HuH-7.5 (cell line): Measurements from ENCODE around the gene ZNF521.

ENCODE experiments used
- DNase-seq: peaks from one replicate; pipeline ENCODE4 v3.0.0; 2011; ENCODE audit warnings: low spot score

The ZNF521 gene

DNA sequence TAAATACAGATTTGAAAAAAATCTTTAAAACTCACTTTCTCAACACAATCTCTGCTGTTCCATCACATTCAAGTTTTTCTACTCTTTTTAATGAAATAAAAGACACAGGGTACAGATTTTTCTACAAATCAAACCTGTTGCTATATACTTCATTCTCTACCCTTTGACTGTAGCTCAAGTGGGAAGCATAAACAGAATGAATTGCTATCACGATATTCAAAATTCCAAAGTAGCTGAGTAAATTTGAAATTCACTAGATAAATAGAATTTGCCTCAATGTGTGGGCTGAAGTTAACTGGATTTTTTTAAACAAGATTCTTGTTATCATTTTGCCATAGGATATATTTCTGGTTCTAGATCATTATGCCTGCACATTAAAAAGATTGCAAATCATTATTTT, 185.9 kb downstream of the ZNF521 start:
- no peak for DNase-seq

DNA sequence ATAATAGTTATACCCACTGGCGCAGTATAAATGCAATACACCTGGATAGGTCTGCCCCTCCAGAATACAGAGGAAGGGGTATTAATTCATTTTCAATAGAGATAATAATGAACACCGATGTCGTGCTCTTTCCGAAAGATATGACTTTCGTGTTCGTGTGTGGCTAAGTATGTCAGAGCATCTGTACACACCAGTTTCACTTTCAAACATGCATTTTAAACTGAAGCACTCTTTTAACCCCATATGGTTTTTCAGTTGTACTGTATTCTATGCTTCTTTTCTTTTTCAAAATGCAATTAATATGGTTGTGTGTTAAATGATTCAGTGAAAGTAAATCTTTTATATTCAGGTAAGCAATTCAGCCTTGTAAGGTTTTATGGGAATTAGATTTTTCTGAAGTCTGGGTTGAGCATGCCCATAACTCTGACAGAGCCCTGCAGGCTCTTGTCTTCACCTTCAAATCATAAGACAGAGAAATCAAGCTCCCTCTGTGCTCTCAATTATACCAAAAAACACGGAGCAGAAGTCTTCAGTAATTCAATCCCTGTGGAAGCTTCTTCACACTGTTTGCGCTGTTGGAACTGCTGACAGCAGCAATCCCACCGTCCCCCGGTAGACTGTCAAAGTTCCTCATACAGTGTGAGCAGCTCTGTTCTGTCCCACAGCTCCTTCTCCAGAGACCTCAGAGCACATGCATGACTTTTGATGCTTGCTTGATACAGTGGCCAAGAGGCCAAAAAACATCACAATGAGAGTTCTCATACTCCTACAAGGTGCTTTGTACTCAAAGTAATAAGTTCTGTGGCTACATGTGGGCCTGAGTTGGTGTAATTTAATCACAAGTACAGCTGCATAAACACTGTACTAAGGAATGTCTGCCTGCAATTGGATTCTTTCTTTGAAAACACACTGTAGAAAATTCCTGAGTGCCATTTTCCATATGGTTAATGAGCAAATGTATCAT, 186.8 kb downstream of the ZNF521 start:
- no peak for DNase-seq

DNA sequence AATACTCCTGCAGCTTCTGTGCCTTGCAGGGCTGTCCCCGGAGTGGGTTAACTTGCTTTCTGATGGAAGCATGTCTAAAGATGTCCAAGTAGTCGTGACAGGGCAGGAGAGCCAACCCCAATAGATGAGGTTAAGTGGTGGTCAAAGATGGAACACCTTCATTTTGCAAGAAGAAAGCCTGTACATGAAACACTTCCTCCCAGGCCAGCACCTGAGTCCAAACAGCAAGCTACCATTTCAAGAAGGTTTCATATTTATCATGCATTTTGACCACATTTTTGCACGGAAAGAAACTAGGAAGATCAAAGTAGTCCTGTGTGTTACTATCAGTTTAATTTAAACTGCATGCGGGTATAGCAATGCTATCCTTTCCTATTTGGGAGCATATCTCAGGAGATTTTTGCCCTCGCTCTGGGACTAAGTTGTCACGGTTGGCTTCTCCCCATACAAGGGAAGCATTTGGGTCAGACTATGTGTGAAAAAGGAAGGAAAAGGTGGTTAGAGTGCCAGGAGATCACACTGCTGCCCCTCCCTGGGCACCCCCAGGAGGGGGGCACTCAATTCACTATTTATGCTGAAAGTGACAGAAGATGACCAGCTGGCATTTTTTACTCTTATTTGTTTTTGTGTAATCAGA, 187.6 kb downstream of the ZNF521 start:
- DNase-seq: no peak

DNA sequence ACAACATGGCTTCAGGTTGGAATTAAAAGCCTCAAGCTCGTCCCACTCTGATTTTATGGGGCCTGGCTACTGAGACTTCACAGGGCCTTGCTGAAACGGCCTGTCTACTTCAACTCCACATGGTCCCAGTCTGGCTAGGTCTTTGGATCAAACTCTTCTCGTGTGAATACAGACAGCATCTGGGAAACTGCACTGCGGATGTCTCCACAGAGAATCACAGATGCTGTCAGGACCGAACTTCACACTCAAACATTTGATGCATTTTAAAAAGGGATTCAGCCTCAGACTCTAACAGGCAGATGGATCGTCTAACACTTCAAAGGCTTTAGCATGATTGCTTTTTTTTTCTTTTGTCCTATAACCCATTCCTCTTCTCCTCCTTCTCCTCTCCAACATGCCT, 198.5 kb downstream of the ZNF521 start:
- no peak for DNase-seq

DNA sequence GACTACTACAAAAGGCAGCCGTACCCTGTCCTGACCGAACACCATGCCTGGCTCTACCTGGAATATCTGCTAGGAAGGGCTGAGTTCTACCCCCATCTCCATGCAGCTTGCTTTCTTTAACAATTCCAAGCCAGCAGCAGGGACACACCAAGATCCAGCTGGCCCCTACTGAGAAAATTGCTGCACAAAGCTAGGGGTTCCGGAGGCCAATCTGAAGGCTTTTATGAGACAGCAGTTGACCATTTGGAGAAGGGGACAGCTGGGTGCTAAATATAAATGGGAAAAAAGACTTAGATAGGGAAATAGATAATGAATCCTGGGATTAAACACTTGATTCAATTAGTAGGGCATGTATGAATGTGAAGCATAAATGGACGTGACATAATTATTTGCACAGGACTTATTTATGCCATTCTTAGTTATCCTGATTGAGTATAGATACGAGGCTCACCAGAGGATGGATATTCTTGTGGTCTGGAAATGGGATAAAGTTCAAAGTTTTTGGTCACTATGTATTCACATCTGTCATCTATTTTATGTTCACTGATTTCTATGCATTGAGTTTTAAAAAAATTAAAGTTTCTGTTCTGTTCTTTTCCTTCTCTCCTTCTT, 204.0 kb downstream of the ZNF521 start:
- no peak for DNase-seq

DNA sequence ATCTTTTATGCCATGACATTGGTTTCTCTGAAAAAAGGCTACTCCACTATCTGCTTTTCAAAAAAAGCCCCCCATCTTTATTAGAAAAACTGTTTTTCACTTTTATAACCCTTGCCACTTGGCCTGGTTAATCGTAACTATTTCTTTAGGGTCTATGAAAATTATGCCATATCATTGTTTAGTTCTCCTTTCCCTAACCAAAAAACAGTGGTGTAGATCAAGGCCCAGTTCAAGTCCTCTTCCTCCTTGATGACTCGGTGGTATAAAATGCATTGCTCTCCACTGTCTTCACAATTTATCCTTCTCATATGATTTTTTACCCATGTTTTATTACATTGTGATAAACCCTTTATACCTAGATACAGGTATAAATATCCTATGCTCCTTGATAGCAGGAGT, 205.5 kb downstream of the ZNF521 start:
- no peak for DNase-seq

DNA sequence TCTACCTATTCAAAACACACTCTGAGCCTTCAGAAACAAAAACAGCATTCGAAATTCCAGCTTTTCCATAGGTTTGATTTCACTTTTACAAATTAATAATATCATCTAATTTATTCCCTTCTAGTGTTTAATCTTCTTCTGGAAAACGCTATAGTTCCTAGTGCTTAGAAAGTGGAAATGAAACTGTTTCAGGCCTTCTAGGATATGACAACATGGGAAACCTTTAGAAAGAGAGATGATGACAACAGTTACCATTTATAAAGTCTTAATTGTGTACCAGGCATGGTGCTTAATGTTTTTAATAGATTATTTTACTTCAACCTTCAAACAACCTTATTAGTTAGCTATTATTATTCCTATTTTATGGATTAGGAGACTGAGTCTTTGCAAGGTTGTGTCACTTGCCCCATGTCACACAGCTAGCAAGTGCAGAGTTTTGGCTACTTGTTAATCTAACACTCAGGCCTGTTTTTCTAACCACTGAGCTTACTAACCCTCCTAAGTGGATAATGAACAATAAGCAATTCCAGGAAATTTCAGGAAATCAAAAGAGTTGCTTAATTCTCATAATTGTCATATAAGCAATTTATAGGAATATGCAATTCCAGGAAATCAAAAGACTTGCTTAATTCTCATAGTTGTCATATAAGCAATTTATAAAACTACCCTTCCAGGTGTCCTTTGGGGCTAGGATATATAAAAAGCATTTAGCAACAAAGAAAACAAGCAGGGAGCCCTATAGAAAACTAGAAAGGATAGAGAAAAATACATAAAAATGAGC, 206.0 kb downstream of the ZNF521 start:
- DNase-seq: no peak

DNA sequence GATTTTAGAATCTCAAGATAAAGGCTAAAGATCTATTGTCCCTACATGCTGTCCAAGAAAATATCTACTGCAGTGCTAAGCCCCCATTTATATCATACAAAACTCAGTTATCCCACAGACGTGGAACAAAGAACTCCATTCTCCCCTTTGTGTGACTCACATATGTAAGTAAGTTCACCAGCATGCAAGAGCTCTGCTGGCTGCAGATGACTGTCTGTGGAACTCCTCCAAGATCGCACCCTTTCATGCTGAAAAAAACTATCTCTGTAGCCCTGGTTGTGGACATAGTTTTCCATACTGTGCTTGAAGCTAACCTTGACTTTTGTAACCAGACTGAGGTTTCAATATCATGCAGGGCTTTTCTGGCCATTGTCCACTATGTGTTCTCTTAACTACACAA, 207.1 kb downstream of the ZNF521 start:
- no peak for DNase-seq

DNA sequence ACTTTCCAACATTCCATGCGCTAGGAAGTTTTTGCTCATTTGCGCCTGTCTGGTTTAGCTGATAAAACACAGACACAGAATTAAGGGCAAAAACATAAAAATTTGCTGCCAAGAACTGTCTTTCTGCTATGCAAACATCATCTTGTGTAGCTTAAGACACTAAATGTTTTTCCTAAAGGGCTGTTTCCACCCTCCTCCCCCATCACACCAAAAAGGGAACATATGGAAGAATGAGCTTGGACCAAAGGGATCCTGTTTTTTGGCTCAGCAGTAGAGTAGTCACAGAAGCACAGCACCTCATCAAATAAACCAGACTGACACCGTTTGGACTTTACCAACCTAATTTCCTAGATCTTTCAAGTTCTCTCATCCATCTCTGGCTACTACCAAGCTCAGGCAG, 210.1 kb downstream of the ZNF521 start:
- DNase-seq: no peak

DNA sequence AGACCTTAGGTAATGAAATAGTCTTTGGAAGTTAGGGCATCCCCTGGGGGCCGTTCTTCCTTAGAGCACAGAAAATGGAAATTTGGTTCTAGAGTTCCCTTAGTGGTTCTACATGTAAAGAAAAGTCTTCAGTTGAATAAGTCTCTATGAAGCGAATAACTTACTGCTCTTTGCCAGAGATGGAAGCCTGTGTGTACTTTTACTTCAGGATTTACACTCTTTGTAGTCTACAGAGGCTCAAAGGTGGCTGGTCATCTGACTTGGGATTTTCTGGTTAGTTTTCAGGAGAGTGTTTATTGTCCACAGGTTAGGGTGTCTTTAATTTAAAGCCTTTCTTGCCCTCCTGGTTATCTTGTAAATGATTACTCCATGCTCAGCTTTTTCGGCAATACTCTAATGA, 210.6 kb downstream of the ZNF521 start:
- no peak for DNase-seq

DNA sequence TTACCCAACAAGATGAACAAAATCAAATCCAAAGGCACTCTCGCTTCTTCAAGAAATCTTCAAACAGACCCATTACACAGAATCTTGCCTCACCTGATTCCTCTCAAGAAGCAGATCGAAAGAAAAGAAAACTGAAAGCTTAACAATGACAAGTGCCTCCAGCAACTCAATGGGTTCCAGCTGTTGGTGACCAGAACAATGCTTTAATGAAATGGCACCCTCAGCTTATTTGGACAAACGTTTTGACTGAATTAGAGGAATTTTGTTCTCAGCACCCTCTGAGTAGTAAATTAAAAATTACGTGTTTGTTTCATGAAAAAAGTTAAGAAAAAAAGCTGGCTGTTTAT, 211.0 kb downstream of the ZNF521 start:
- no peak for DNase-seq

DNA sequence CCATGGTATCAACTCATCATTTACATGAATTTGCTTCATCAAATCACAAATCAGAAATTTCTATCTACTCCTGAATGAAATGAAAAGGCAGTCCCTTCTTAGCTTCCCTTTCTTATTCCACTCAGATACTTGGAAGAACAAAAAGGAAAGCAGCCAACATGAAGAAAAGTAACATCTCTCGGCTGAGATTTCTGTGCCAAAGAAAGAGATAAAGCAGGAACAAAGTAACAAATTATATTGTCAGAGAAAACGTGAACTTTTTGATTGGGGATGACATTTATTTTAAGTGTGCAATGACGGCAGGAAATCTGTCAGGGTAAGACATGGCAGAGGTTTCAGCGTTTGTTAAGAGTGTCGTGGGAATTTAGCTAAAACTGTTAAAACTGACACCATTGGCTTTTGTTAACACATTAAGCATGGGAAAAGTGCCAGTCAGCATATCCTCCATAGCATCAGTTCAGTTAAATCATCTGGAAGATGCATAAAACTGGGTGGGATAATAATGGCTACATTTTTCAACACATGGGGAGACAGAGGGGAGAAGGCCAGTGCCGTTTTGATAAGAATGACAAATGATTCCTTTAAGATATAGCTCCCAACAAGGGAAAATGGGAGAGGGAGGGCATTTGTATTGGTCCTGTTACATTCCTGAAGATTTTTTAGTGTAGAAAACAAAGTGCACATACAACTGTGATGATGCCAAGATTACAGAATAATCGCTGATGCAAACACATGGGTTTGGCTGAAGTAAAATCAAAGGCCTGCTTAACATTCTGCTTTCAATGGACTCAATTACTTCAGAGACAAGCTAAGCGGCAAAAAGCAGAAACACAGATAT, 211.6 kb downstream of the ZNF521 start:
- no peak for DNase-seq

DNA sequence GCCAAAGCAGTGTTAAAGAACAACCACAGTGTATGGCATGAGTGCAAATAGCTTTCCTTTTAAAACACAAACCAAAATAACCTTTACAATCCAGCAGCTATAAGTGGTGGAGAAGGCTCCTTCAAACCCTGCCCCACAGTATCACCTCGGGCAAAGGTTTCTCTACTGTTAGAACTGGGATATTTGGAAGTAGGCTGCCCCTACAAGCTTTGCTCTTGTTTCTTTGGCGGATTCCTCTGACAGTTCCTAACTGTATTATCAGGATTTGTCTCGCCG, 214.8 kb downstream of the ZNF521 start:
- DNase-seq: no peak

DNA sequence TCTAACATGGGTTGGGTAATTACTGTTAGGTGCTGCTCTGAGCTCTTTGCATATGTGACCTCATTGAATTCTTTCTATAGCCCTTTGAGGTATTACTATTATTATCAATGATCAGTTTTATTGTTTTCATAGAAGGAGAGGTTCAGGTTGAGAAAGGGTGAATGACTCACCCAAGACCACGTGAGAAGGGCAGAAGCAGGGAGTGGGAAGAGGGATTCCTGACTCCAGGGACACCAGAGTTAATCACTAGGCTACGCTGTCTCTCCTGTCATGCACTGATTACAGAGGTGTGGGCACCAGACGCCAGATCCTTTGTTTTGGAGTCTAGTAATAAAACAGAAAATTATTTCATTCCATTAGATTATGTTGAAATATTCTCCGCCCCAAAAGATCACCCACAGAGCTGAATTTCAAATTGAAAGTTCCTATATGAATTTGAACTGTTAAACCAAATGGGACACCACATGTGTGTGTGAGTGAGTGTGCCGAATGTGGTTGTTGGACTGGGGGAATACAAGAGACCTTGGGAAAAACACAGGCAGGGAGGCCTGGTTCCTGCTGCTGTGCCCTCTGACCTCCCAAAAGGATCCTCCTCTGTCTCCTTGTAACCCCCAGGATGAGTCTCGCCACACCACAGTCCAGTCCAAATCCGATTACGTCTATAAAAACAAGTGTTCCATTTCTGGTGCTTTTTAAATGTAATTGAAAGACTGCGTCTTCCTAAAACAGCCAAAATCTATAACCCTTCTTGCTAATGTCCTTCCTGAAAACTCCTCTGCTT, 215.4 kb downstream of the ZNF521 start:
- no peak for DNase-seq

DNA sequence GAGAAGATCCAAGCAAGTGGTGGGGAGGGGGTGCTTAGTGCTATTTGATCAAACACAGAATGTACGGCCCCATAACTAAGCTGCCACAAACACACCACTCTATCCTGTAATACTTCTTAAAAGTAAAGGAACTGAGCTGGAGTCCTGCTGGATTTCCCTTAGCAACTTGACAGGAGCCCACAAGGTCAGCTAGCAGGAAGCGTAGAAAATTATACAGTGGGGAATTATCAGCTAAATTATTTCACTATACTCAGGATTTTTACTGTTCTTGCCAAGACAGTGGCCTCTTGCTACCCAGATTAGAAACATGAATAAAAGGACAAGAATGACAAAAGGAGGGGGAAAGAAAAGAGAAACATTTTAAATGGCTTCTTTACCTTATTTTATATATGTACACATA, 217.1 kb downstream of the ZNF521 start:
- no peak for DNase-seq

DNA sequence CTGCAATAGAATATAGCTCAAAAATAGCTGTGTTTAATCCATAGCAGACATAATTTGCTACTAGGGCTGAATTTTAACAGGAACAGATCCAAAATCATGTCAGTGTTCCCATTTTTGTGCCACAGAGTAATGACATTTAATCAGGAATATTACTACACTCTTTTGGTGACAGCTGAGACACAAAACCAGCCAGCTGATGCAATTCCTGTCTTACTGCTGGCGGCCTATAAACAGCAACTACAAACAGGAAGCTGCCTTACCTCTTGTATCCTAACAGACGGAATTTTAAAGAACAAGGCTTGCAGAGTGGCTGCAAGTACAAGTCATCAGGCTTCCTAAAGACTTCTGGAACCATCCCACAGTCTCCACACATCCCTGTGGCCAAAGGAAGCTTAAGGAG, 218.1 kb downstream of the ZNF521 start:
- DNase-seq: no peak

DNA sequence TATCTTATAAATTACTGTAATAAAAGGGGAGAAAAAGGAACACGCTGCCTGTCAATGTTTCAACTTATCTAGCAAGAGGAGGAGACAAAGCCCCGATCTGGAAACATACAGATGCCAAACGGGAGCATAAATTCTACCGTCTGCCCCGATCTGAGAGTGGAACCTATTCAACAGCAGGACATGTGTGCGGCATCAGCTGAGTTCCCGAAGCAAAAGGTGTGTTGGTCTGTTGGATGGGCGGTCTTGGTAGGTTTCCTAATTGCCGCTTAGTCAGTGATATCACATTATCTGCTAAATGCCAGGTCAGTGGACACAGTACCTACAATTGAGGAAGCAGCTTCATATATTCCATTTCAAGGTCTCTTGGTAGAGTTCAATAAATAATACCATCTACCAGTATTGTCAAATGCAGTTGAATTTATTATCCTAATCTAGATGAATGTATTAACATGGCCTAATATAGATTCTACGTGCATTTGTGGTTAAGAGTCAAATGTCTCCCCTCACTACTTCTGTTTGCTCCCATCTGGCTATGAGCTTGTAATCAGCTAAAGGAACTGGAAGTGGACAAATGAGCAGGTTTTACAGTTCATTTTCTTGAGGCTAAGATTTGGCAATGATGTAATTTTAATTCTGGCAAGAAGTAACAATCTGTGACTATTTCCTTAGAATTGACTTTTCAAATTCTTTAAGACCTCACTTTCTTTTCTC, 219.0 kb downstream of the ZNF521 start:
- no peak for DNase-seq

DNA sequence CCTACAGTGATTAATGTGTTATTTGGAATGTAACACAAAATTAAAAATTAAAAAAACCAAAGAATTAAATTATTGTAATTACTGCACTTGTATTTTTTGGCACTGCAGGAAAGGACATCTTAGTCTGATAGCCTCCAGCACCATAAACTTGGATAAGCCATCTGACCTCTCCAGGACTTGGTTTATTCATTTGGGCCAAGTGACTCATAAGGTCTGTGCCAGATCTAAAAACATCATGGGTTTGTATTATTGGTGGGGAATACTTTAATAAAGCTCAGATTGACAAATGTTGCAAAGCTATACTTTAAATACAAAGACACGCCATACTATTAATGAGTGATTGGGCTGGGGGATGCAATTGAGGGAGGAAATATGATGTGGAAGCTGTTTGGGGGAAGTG, 225.2 kb downstream of the ZNF521 start:
- DNase-seq: no peak

DNA sequence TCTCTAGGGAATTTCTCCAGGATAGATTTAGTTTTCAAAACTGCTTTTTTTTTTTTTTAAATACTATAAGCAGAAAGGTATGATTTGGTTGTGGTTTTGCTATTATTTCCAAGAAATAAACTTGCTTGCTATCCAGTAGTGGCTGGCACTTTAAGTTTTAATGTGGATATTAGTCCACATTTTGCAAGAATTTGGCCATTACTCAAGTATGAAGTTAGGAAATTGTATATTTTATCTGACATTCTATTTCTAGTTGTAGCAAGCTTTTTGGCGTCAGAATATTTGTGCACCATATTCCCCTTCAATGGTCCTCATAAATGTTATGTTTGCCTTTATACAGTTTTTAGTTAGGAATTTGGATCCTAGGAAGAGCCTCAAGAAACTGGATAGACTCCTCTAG, 226.3 kb downstream of the ZNF521 start:
- DNase-seq: no peak

DNA sequence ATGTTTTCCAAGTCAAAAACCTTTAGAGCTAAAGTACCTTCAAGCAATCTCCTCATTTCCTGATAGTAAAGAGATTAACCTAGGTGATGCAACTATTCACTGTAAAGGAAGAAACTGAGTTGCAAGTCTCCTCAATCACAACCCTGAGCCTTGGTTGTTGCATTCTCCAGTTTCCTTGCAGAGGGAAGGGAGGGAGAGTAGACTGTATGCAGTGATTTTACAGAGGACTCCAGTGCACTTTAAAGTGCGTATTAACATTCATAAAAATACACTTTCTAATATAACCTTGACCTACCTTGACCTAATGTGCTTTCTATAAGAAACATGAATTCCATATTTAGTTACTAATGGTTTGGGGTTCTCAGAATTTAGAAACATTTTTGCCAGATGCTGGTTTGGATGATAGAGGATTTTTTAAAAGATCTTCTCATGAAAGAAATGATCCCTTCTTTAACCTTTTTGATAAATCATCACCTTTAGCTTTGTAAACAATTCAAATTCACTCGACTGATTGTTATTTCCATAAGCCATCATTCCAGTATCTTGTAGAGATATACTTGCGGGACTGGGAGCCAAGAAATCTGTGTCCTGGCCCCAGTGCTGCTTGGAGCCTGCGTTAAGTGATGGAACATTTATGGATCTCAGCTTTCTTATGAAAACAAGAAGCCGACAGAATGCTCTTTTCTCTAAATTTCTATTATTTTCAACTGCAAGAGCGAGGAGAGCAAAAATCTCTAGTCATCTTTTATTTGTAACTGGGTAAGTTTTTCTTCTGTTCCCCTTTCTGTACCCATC, 228.3 kb downstream of the ZNF521 start:
- DNase-seq: no peak
